ENCODE measurements around the gene GPD1L. TPM values are rescaled to one million over a fixed set of nuclear protein-coding genes. Genes with fewer than 3 reads are reported as not detected.

GPD1L gene
- total RNA-seq, 6 experiments from 2014 or later: 2.7 to 8.3 (median 4.2) TPM

- Mint-ChIP-seq H3K27me3 (ENCODE audit: insufficient read depth) (peaks cover 21% of the 10 kb centered on the region), H3K27ac (no peak overlapping the region), H3K9me3 (peaks cover 8% of the 10 kb centered on the region), H3K4me1 (ENCODE audit: low read depth) (no peaks in the 10 kb centered on the region), H3K36me3 (ENCODE audit: low read depth) (no peaks in the 10 kb centered on the region), H3K4me3 (no peak overlapping the region)
- no peak for DNase-seq
- TF ChIP-seq CTCF (IDR thresholded peaks at IDR 0.05): no peak
Measured at GRCh38 chr3:32216172-32216783, 109.9 kb downstream of the GPD1L start.

GRCh38 chr3:32217339-32217738 lies 110.9 kb downstream of the GPD1L start:
- Mint-ChIP-seq H3K4me3 (no peak overlapping the region), H3K27ac (no peak overlapping the region), H3K4me1 (ENCODE audit: low read depth) (no peaks in the 10 kb centered on the region), H3K27me3 (ENCODE audit: insufficient read depth) (peaks cover 21% of the 10 kb centered on the region), H3K9me3 (peaks cover 8% of the 10 kb centered on the region), H3K36me3 (ENCODE audit: low read depth) (no peaks in the 10 kb centered on the region)
- DNase-seq: no peak
- TF ChIP-seq CTCF (IDR thresholded peaks at IDR 0.05): no peak

Other genes with a start within 250 kb of the GPD1L start
- 1 to 10 TPM; 7.3 to 8.9 (median 8.6) TPM for gene OSBPL10, start 125.4 kb upstream of the GPD1L start, total RNA-seq (2021; fragmentation: NEBNext Ultra II Directional; extraction: Animal tissue kit (Norgen Biotek cat#: 25700))
- under 1 TPM; 0.14 to 0.33 (median 0.17) TPM for gene ZNF860, start 124.9 kb upstream of the GPD1L start, total RNA-seq (2021; fragmentation: NEBNext Ultra II Directional; extraction: Animal tissue kit (Norgen Biotek cat#: 25700))
- gene CMTM8, start 132.1 kb downstream of the GPD1L start, total RNA-seq (2021; fragmentation: NEBNext Ultra II Directional; extraction: Animal tissue kit (Norgen Biotek cat#: 25700)): not detected

Data from HFFc6 (cell line).